Anterior cingulate cortex (tissue), 58 donors: Measurements from ENCODE around the gene NIPSNAP2.
"Not testable (repeated sequence)": the region's sequence is repeated elsewhere in the genome, so short reads cannot be mapped to it uniquely, and the experiment has no call there.

Source experiments
- DNase-seq, 58 donors: peaks; one replicate each; lab custom pipeline; 2025; lab: John Stamatoyannopoulos, UW

NIPSNAP2 gene

GRCh38 chr7:55964261-55965099 lies at the start of gene NIPSNAP2:
Gene NIPSNAP2, plus strand, starts transcription at chr7:55964585. Its CDS starts 25 bp downstream, at chr7:55964610.
- peak in 55 of 58 donors; percentile 13 to 77 (median 55) for DNase-seq

- peak in 1 of 58 donors; percentile 15 for DNase-seq
Measured at GRCh38 chr7:55917771-55918170, 46.6 kb upstream of the NIPSNAP2 start.

- no peak for DNase-seq
Measured at GRCh38 chr7:55928006-55928767, 36.2 kb upstream of the NIPSNAP2 start.

- DNase-seq: no peak
Measured at GRCh38 chr7:55931421-55932151, 32.8 kb upstream of the NIPSNAP2 start.

- DNase-seq: no peak
Measured at GRCh38 chr7:55939514-55940123, 24.8 kb upstream of the NIPSNAP2 start.

GRCh38 chr7:55946545-55946944 lies 17.8 kb upstream of the NIPSNAP2 start:
- no peak for DNase-seq

GRCh38 chr7:55951637-55952351 lies 12.6 kb upstream of the NIPSNAP2 start, which contains the start of gene MRPS17:
Gene MRPS17, plus strand, starts transcription at chr7:55951877. Its CDS starts 1,319 bp downstream, at chr7:55953196.
- peak; percentile 8 to 95 (median 84) for DNase-seq

- not testable (repeated sequence) for DNase-seq
Measured at GRCh38 chr7:55952352-55952671, 12.1 kb upstream of the NIPSNAP2 start.

- DNase-seq: no peak
Measured at GRCh38 chr7:55953707-55954475, 10.5 kb upstream of the NIPSNAP2 start.

GRCh38 chr7:55957190-55957589 lies 7.2 kb upstream of the NIPSNAP2 start:
- DNase-seq: no peak

- DNase-seq: no peak
Measured at GRCh38 chr7:55962014-55962413, 2.4 kb upstream of the NIPSNAP2 start.

GRCh38 chr7:55963584-55964168 lies 709 bp upstream of the NIPSNAP2 start:
- no peak for DNase-seq

GRCh38 chr7:55965100-55965470 lies 700 bp downstream of the NIPSNAP2 start:
- DNase-seq: peak in 1 of 58 donors; percentile 53

GRCh38 chr7:55965805-55966421 lies 1.5 kb downstream of the NIPSNAP2 start:
- peak in 21 of 58 donors; percentile 2 to 52 (median 15) for DNase-seq

- DNase-seq: peak in 15 of 58 donors; percentile 2 to 65 (median 8)
Measured at GRCh38 chr7:55966851-55967250, 2.5 kb downstream of the NIPSNAP2 start.

GRCh38 chr7:55969391-55969790 lies 5.0 kb downstream of the NIPSNAP2 start:
- no peak for DNase-seq

GRCh38 chr7:55970561-55970960 lies 6.2 kb downstream of the NIPSNAP2 start:
- DNase-seq: no peak

GRCh38 chr7:55970978-55971377 lies 6.6 kb downstream of the NIPSNAP2 start:
- DNase-seq: no peak
